Skin of body (tissue), 2 donors: ENCODE measurements around the gene PKHD1. TPM values are rescaled to one million over a fixed set of nuclear protein-coding genes. Genes with fewer than 3 reads are reported as not detected.

ENCODE experiments used
- DNase-seq: peaks from one replicate; lab custom pipeline; 2025; lab: John Stamatoyannopoulos, UW
- total RNA-seq: library from RNA; depleted of rRNA; stranded (reverse); fragments of >200 nt; gene quantifications from one replicate; pipeline ENCODE4 v1.2.3, GENCODE V29; 2014

Gene PKHD1
- total RNA-seq, 1 donor from 2014 or later = 1.3 TPM

- no peak for DNase-seq
Measured at GRCh38 chr6:52045033-52045432, 42.4 kb downstream of the PKHD1 start.

- no peak for DNase-seq
Measured at GRCh38 chr6:52042141-52042885, 45.1 kb downstream of the PKHD1 start.

- DNase-seq = no peak
Measured at GRCh38 chr6:52041134-52041533, 46.3 kb downstream of the PKHD1 start.

- no peak for DNase-seq
Measured at GRCh38 chr6:52027699-52028098, 59.7 kb downstream of the PKHD1 start.

GRCh38 chr6:52024451-52025068 is 62.9 kb downstream of the PKHD1 start:
- no peak for DNase-seq

- no peak for DNase-seq
Measured at GRCh38 chr6:52022675-52023074, 64.7 kb downstream of the PKHD1 start.

GRCh38 chr6:52020945-52021570 is 66.4 kb downstream of the PKHD1 start:
- DNase-seq = no peak

DNA sequence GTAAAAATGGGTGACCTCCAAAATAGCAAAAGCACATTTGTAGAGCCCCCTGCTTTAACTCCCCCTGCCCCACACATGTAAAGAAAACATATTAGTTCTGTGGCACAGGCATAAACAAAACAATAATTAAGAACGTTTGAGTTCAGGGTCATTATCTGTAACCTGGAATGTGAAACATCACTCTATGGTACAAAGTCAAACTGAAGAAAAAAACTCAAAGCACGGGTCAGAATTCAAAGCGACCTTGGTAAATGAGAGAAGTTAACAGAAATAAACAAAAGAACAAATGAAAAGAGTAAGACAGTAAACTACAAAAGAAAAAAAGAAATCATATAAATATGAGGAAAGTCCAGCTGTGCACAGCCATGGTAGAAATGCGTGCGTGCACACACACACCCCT is 67.5 kb downstream of the PKHD1 start:
- no peak for DNase-seq

GRCh38 chr6:52019092-52019491 is 68.3 kb downstream of the PKHD1 start:
- no peak for DNase-seq

- no peak for DNase-seq
Measured at GRCh38 chr6:52016915-52017748, 70.3 kb downstream of the PKHD1 start.

DNA sequence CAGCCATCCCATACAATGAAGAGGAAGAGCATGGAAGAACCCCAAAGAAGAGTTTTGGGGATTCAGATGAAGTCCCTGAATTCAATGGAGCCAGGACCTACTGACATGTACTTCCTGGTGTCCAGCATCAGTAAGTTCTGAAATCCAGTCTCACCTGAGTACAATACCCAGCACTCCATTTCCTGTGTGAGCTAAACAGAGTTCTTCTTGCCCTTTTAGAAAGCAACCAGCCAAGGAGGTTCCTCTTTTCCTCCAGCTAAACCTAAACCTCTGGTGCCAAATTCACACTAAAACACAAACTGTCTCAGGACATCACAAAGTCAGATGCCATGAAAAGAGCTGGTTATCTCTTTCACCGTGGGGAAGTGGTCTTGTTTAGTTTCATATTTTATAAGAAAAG is 71.5 kb downstream of the PKHD1 start:
- no peak for DNase-seq

GRCh38 chr6:52014391-52014790 is 73.0 kb downstream of the PKHD1 start:
- DNase-seq = no peak

DNA sequence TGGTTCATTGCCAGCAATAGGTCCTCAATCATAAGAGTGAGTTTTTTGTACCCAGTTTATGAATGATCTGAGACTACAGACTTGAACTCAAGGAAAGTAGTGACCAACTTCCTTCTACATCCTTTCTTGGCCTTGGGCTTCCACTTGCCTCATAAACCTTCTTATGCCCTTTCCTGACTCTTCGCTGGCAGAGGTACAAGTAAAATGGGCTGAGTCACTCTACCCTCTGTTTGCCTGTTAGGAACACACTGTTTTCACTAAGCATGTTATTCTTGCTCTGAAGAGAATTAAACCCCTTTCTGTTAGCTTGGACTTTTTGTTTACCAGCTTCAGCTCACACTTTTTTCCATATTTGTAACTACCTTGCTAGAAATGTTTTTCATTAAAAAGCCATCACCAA is 74.4 kb downstream of the PKHD1 start:
- no peak for DNase-seq

DNA sequence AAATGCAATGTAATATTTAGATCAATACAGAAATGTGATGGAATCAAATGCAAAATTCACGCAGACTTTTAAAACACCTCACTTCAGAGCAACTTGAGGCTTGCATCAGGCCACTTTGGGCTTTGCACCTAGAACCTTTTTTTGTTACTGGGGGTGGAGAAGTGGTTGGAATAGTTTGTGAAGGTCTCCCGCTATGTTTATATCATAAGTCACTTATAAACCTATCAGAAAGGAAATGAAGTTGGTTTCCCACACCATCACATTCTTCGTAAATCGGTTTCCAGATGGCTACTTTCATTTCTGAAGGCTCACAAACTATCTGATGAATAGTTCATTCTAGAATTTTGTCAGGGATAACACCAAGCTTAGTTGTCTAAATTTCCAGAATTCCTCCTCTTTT is 74.8 kb downstream of the PKHD1 start:
- DNase-seq = no peak

DNA sequence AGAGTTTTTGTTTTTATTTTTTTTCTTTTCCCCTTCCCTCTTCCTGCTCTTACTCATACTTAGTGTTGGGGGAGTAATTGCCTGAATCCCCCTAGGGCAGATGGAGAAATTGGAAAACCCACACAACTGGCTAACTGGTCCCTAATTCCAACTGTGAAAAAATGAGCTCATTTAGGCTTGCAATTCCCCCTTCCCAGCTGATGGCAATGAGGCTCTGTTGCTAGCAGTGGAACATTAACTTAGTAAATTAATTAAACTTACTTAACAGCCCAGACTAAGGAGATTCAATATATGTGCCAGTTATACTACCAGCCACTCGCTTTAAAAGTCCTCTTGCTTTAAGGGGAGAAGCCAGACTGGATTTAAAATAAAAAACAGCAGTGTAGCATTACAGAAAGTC is 76.6 kb downstream of the PKHD1 start:
- no peak for DNase-seq

GRCh38 chr6:52010145-52010544 is 77.3 kb downstream of the PKHD1 start:
- no peak for DNase-seq

DNA sequence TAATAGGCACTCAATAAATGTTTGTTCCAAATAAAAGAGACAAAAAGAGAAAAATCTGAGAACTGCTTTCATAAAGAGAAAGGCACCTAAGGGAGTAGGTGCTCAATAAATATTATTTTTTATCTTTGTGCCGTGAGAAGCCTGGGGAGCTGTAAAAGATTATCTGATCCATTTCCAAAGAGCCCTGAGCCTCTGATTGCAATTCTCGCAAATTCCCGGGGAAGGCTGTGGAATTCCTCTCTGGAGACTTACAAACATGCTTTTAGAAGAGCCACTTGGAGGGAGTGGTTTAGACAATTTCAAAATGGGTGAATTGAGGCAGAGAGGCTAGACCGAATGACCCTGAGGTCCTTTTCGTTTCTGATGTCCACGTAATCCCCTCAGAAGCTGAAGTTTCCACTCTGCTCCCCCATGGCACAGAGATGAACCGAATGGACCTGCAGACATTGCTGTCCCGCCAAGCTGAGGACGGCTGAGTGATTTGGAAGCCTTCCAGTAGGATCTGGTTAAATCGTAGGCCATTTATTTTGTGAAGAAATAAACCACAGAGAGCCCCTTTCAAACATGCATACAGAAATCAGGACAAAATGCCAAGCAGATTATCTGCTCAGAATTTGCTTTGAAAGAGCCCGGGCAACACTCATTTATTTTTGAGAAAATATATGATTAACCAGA is 77.8 kb downstream of the PKHD1 start:
- DNase-seq = no peak

DNA sequence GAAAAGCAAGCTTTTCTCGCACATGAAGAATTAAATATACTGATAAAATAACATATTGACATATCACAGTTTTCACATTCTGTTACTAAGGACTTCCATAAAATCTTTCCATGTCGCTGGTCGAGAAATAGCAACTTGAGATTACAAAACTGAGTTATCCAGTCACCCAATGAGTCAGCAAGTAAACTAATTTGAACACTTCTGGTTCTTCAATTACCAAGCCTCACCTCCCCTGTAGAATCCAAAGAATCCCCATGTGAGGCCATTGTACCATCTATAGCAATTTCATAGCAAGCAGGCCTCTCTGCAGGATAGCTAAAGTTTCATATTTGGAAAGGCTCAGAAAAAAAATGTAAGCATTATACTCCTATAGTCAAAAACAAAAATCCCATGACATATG is 87.3 kb downstream of the PKHD1 start:
- DNase-seq = no peak

- DNase-seq = no peak
Measured at GRCh38 chr6:51996296-51996947, 91.0 kb downstream of the PKHD1 start.

- no peak for DNase-seq
Measured at GRCh38 chr6:51995214-51995755, 92.1 kb downstream of the PKHD1 start.

- DNase-seq = no peak
Measured at GRCh38 chr6:51992876-51993275, 94.5 kb downstream of the PKHD1 start.
